GM21515 (cell line): ENCODE measurements around the gene RMND5B.

ENCODE experiments used
- ATAC-seq: cut with Tn5 transposase; IDR thresholded peaks from one replicate; pipeline ENCODE4 v1.9.1; 2021; ENCODE audit not compliant: unreplicated experiment

The RMND5B gene

DNA sequence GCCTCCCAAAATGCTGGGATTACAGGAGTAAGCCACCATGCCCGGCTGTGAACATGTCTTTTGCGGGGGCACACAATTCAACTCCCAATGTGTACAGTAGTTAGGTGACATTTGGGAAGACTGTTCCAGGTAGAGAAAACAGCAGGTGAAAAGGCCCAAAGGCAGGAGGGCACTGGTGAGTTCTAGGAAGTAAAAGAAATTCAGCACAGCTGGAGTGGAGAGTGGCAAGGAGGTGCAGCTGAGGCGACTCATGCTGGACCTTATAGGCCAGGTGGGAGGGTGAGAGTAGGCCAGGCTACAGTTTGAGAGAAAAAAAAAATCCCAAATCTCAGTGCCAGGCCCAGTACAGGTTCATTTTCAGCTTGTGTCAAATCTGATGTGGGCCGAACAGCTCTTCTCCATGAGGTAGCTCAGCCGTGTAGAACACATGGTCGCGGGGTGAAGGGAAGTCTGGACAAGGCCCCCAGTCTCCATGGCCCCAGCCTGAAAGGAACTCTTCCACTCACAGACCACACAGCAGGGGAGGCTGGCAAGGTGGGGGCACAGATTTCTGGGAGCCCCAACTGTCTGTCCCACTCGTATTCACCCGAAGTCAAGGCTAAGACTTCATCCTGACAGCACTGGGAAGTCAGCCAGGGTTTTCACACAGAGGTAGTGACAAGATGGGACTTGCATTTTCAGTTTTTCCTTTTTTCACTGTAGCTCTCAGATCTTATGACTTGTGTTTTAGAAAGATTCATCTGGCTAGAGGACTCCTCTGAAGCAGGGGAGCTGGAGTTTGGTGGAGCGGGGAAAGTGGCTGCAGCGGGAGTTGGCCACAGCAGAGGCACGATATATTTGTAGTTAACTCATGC is 69.0 kb downstream of the RMND5B start:
- no peak for ATAC-seq
